ENCODE measurements around the gene ATF7. TPM values are rescaled to one million over a fixed set of nuclear protein-coding genes. Genes with fewer than 3 reads are reported as not detected.

The ATF7 gene
- total and polyA plus RNA-seq, 10 donors = 6.5 to 52.8 (median 35.4) TPM

GRCh38 chr12:53532524-53533445 is 93.4 kb downstream of the ATF7 start:
- Histone ChIP-seq H3K9me3 (no peaks in the 10 kb centered on the region), H3K27me3 (replicated peaks in 1 of 7) (no peaks in the 10 kb centered on the region), H3K4me3 (no peak overlapping the region), H3K36me3 (peaks cover 21 to 100% (median 94%) of the 10 kb centered on the region in 6 donors), H3K4me1 (no peaks in the 10 kb centered on the region), H3K27ac (no peak overlapping the region)
- TF ChIP-seq, protein P1, sequence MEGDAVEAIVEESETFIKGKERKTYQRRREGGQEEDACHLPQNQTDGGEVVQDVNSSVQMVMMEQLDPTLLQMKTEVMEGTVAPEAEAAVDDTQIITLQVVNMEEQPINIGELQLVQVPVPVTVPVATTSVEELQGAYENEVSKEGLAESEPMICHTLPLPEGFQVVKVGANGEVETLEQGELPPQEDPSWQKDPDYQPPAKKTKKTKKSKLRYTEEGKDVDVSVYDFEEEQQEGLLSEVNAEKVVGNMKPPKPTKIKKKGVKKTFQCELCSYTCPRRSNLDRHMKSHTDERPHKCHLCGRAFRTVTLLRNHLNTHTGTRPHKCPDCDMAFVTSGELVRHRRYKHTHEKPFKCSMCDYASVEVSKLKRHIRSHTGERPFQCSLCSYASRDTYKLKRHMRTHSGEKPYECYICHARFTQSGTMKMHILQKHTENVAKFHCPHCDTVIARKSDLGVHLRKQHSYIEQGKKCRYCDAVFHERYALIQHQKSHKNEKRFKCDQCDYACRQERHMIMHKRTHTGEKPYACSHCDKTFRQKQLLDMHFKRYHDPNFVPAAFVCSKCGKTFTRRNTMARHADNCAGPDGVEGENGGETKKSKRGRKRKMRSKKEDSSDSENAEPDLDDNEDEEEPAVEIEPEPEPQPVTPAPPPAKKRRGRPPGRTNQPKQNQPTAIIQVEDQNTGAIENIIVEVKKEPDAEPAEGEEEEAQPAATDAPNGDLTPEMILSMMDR (IDR thresholded peaks at IDR 0.05 in 8 of 11, conservative IDR thresholded peaks at IDR 0.05 in 3 of 11) = no peak
- TF ChIP-seq POLR2A (IDR thresholded peaks at IDR 0.05) (no peak), POLR2AphosphoS5 (IDR thresholded peaks at IDR 0.05) (no peak)
- intact Hi-C loops (cut with DNase I; ENCODE audit: low total_unique reads) = no loop called here
- WGBS, 5 donors = 75 to 97% (median 88%) methylated on average over 7 of the region's 7 CpGs
- DNase-seq = no peak

GRCh38 chr12:53532021-53532420 is 94.2 kb downstream of the ATF7 start:
- 76 to 96% (median 88%) methylated on average over 3 of the region's 3 CpGs for WGBS, 5 donors
- H3K9me3 ChIP-seq = no peaks in the 10 kb centered on the region
- no peaks in the 10 kb centered on the region for H3K4me1 ChIP-seq
- intact Hi-C loops (cut with DNase I; ENCODE audit: low total_unique reads) = no loop called here
- H3K27me3 ChIP-seq (replicated peaks in 1 of 7) = no peaks in the 10 kb centered on the region
- H3K36me3 ChIP-seq = peaks cover 21 to 100% (median 93%) of the 10 kb centered on the region in 6 donors
- TF ChIP-seq POLR2AphosphoS5 (IDR thresholded peaks at IDR 0.05) (no peak), POLR2A (IDR thresholded peaks at IDR 0.05) (no peak)
- TF ChIP-seq, protein P1 (IDR thresholded peaks at IDR 0.05 in 8 of 11, conservative IDR thresholded peaks at IDR 0.05 in 3 of 11) = no peak
- H3K4me3 ChIP-seq = no peak overlapping the region
- no peak overlapping the region for H3K27ac ChIP-seq
- DNase-seq = no peak

DNA sequence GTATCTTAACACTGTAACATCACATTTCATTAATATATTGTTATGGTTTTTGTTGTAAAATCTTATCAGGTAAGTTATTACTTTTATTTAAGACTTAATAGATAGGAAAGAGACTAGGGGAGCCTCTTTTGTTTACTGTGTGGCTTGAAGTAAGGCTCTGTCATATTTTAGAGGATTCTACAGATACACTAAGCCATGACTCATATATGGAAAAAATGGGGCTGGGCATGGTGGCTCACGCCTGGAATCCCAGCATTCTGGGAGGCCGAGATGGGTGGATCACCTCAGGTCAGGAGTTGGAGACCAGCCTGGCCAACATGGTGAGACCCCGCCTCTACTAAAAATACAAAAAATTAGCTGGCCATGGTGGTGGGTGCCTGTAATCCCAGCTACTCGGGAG is 95.3 kb downstream of the ATF7 start:
- 92 to 96% (median 94%) methylated on average over 4 of the region's 4 CpGs for WGBS, 5 donors
- TF ChIP-seq, protein P1 (IDR thresholded peaks at IDR 0.05 in 8 of 11, conservative IDR thresholded peaks at IDR 0.05 in 3 of 11) = no peak
- TF ChIP-seq POLR2A (IDR thresholded peaks at IDR 0.05) (no peak), POLR2AphosphoS5 (IDR thresholded peaks at IDR 0.05) (no peak)
- H3K9me3 ChIP-seq = no peaks in the 10 kb centered on the region
- intact Hi-C loops (cut with DNase I; ENCODE audit: low total_unique reads) = no loop called here
- H3K27ac ChIP-seq = no peak overlapping the region
- DNase-seq = no peak
- H3K27me3 ChIP-seq (replicated peaks in 1 of 7) = no peaks in the 10 kb centered on the region
- H3K4me1 ChIP-seq = no peaks in the 10 kb centered on the region
- H3K36me3 ChIP-seq = peaks cover 18 to 100% (median 89%) of the 10 kb centered on the region in 6 donors
- no peak overlapping the region for H3K4me3 ChIP-seq

- Histone ChIP-seq H3K36me3 (peaks cover 17 to 100% (median 87%) of the 10 kb centered on the region in 6 donors), H3K27me3 (replicated peaks in 1 of 7) (no peaks in the 10 kb centered on the region), H3K4me3 (no peak overlapping the region), H3K27ac (no peak overlapping the region), H3K9me3 (no peaks in the 10 kb centered on the region), H3K4me1 (no peaks in the 10 kb centered on the region)
- DNase-seq = no peak
- intact Hi-C loops (cut with DNase I; ENCODE audit: low total_unique reads) = no loop called here
- 78 to 91% (median 83%) methylated on average over 2 of the region's 2 CpGs for WGBS, 5 donors
- TF ChIP-seq POLR2AphosphoS5 (IDR thresholded peaks at IDR 0.05) (no peak), POLR2A (IDR thresholded peaks at IDR 0.05) (no peak)
- TF ChIP-seq, protein P1 (IDR thresholded peaks at IDR 0.05 in 8 of 11, conservative IDR thresholded peaks at IDR 0.05 in 3 of 11) = no peak
These were observed 96.1 kb downstream of the ATF7 start for GRCh38 chr12:53530061-53530460.

All from spleen (tissue), 11 donors.